SK-N-MC (cell line): ENCODE data around the gene USP7.

Experiments
- DNase-seq: peaks from one replicate; pipeline ENCODE4 v3.0.0-alpha.2; 2011; ENCODE audit warnings: low read depth, low spot score
- H3K27ac ChIP-seq: fragments of 200-600 bp; sonication (generic); 2 replicates; pipeline ENCODE4 v1.5.1; 2016; ENCODE audit warnings: mixed run types
- H3K36me3 ChIP-seq: fragments of 200-600 bp; sonication (generic); 2 replicates; pipeline ENCODE4 v1.6.1; 2017; ENCODE audit warnings: antibody characterized with exemption, low read length, mixed read lengths; ENCODE audit not compliant: insufficient read depth
- H3K4me3 ChIP-seq: fragments of 200-600 bp; sonication (generic); 2 replicates; pipeline ENCODE4 v1.5.1; 2016
- H3K9ac ChIP-seq: fragments of 200-600 bp; sonication (generic); 2 replicates; pipeline ENCODE4 v1.8.0; 2017; ENCODE audit warnings: mixed run types, mixed read lengths; ENCODE audit not compliant: insufficient read length
- H3K9me3 ChIP-seq: fragments of 200-600 bp; sonication (generic); 2 replicates; pipeline ENCODE4 v1.6.1; 2017; ENCODE audit warnings: low read depth, mild to moderate bottlenecking, antibody characterized with exemption, low read length, moderate library complexity, mixed read lengths
- EZH2 ChIP-seq: fragments of 200-600 bp; sonication (generic); IDR thresholded peaks from one replicate; pipeline ENCODE4 v1.6.1; 2017; ENCODE audit warnings: antibody characterized with exemption
- FOXP2 ChIP-seq: optimal IDR thresholded peaks from 2 replicates; pipeline ENCODE3; 2011; ENCODE audit warnings: mild to moderate bottlenecking, moderate library complexity; ENCODE audit not compliant: insufficient read depth; ENCODE audit errors: extremely low read length, control extremely low read depth
- POLR2AphosphoS5 ChIP-seq: IDR thresholded peaks from 2 replicates; pipeline ENCODE4 v1.6.1; 2012; ENCODE audit warnings: mild to moderate bottlenecking, low read depth, low read length, borderline replicate concordance

The USP7 gene

DNA sequence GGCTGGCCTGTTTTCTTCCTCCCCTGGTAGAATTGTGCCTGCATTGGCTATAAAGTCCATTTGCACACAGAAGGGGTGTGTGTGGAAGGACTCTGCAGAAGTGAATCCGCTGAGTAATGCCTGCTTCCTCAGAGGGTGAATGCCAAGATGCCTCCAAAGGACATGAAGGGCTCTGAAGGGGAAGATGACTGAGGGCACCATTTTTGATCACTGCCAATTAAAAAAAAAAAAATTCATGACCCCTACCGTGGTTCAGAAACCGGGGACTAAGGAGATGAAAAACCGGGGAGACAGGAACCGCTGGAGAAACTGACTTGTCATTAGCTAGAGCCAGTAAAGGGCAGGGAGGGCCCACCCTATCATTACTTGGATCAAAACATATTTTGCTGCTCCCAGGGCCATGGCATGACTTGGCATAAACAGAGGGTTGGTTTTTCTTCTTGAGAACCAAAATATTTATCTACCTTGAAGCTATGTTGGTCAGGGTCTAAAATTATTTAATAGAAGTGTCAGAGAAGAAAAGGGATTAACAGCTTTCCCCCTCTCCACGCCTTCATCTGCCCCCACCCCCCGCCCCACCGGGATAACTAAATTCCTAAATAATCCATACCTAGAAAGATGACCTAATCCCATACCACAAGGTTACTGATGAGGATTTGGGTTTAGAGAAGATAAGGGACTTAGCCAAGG is 3.6 kb upstream of the USP7 start:
- Histone ChIP-seq H3K4me3 (no peak overlapping the region), H3K27ac (no peak overlapping the region), H3K9ac (no peak overlapping the region), H3K9me3 (no peaks in the 10 kb centered on the region), H3K36me3 (no peaks in the 10 kb centered on the region)
- TF ChIP-seq EZH2: no peak
- TF ChIP-seq FOXP2: no peak
- TF ChIP-seq POLR2AphosphoS5: no peak
- no peak for DNase-seq

DNA sequence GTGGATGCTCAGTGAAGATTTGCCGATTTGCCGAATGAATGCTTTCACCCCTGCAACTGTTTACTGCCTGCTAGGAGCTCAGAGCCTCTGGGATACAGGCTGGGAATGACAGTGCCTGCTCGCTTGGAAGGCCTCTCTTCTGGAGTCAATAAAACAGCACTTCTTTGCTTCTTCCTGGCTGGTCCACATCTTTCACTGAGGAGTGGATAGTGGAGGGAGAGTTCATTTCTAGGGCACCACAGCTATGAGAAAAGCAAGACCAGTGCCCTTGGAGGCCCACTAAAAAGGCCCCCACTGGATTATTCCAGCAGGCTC is 3.1 kb upstream of the USP7 start:
- no peak overlapping the region for H3K27ac ChIP-seq
- TF ChIP-seq FOXP2: no peak
- TF ChIP-seq POLR2AphosphoS5: no peak
- TF ChIP-seq EZH2: no peak
- H3K36me3 ChIP-seq: no peaks in the 10 kb centered on the region
- H3K9ac ChIP-seq: no peak overlapping the region
- DNase-seq: no peak
- no peak overlapping the region for H3K4me3 ChIP-seq
- no peaks in the 10 kb centered on the region for H3K9me3 ChIP-seq

DNA sequence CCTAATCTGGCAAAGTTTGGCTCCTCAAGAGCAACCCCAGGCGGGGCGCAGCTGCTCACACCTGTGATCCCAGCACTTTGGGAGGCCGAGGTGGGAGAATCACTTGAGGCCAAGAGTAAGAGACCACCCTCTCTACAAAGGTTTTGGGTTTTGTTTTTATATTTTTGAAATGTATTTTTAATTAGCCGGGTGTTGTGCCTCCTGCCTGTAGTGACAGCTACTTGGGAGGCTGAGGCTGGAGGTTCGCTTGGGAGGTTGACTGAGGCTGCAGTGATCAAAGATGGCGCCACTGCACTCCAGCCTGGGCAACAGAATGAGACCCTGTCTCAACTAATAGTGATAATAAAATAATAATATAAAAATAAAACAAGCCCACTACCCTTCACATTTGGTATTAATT is 756 bp upstream of the USP7 start:
- H3K9me3 ChIP-seq: no peaks in the 10 kb centered on the region
- TF ChIP-seq EZH2: no peak
- no peak for TF ChIP-seq FOXP2
- TF ChIP-seq POLR2AphosphoS5: no peak
- no peaks in the 10 kb centered on the region for H3K36me3 ChIP-seq
- H3K9ac ChIP-seq: peak overlapping the region; percentile 77
- peak overlapping the region; percentile 85 for H3K4me3 ChIP-seq
- no peak overlapping the region for H3K27ac ChIP-seq
- no peak for DNase-seq

DNA sequence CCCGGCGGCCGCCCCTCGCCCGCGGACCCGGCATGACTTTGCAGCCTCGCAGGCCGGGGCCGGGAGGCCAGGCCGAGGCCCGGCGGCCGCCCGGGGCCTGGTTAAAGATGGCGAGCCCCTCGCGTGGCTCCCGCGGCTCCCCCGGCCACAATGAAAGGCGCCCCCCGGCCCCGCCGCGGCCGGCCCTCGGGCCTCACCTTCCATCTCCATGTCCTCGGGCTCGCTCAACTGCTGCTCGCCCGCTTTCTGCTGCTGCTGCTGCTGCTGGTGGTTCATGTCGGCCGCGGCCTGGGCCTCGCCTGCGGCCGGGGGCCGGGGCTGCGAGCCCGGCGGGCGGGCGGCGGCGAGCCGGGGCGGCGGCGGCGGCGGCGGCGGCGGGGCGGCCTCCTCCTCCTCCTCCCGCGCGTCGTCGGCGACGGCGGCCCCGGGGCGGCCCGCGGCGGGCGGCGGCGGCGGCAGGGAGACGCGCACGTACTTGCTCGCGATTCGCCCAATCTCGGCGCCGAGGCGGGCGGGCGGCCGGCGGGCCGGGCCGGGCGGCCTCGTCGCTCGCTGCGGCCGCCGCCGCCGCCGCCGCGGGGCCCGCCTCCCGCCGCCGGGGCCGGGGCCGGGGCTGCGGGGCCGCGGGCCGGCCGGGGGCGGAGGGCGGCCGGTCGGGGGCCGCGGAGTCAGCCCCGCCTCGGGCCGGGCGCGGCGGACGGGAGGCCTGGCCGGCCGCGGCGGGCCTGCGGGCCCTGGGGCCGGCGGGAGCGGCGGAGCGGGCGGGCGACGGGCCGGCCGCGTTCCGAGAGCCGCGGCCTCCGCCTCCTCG is 491 bp downstream of the USP7 start:
- Histone ChIP-seq H3K4me3 (peak overlapping the region; percentile 85), H3K27ac (no peak overlapping the region; the same call in 1 of the 2 replicates), H3K36me3 (no peaks in the 10 kb centered on the region), H3K9ac (peak overlapping the region; percentile 89), H3K9me3 (no peaks in the 10 kb centered on the region)
- TF ChIP-seq POLR2AphosphoS5 (no peak), FOXP2 (no peak), EZH2 (no peak)
- DNase-seq: no peak

DNA sequence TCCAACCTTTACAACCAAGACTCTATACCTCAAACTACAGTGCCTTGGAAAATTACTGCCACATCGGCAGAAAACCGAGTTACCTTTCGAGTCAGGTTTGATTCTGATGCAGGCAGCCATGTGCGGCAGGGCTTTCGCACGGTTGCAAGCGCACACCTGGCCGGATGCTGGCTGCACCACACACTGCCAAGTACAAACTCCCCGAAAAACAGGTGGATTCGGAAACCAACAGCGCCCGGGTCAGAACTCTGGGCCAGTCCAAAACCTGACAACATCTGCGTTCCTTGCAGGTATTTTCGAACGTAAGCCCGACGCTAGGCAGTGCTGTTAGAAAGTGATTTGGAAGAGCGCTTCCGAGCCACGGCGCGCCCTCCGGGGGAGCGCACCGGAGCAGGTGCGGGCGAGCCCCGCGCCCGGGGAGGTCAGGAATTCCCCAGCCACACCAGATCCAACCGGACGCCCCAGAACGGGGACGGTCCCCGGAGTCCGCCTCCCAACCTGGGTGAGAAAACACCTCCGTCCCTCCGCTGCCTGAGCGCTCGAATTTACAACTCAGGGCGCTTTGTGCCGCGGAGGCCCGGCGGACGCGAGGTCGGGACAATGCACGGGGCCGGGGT is 1.2 kb downstream of the USP7 start:
- Histone ChIP-seq H3K4me3 (peak overlapping the region; percentile 85), H3K9me3 (no peaks in the 10 kb centered on the region), H3K9ac (peak overlapping the region; percentile 89), H3K27ac (no peak overlapping the region; the same call in 1 of the 2 replicates), H3K36me3 (no peaks in the 10 kb centered on the region)
- no peak for DNase-seq
- TF ChIP-seq FOXP2 (no peak), POLR2AphosphoS5 (no peak), EZH2 (no peak)

DNA sequence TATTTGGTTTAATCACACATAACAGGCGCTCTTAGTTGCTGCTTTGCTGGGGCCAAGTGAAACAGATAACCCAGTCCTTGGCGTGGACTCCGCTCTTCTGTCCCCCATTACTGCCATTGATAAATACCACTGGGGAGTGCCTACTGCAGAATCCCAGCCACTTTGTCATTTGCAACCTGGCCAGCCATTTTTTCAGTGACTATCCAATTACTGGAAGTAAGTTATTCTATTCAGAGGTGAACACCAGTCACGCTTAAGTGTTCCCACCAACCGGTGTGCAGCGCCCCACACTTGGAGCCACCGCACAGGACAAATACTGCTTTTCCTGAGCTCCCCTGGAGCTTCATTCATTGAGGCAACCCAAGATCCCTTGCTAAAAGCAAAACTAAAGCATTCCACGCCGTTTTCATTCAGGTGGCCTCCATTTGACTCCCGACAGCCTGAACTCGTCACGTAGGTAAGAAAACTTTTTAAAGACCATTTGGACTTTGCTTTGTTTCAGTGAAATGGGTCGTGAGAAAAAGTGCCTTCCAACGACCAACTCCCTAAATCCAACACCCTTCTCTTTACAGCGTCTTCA is 1.8 kb downstream of the USP7 start:
- DNase-seq: no peak
- no peaks in the 10 kb centered on the region for H3K9me3 ChIP-seq
- no peak overlapping the region for H3K27ac ChIP-seq
- TF ChIP-seq EZH2 (no peak), FOXP2 (no peak), POLR2AphosphoS5 (no peak)
- no peaks in the 10 kb centered on the region for H3K36me3 ChIP-seq
- H3K9ac ChIP-seq: peak overlapping the region; percentile 89
- H3K4me3 ChIP-seq: peak overlapping the region; percentile 85

DNA sequence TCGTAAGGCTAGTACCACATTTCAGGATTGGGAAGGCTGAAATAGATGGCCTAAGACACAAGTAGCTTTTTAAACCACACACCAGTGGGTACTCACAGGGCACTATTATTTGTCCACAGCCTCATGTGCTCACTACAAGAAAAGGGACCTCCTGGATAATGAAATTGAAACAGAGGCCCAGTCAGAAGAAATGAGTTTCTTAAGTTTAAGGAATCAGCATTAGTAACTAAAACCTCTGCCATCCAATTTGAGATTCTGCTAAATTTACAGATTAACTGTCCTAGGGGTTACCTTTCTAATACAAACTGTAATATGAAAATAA is 3.0 kb downstream of the USP7 start:
- DNase-seq: no peak
- Histone ChIP-seq H3K9ac (peak overlapping the region; percentile 19), H3K27ac (peak overlapping the region; percentile 42; the same call in 1 of the 2 replicates), H3K9me3 (no peaks in the 10 kb centered on the region), H3K4me3 (peak overlapping the region; percentile 52), H3K36me3 (no peaks in the 10 kb centered on the region)
- TF ChIP-seq POLR2AphosphoS5: no peak
- TF ChIP-seq EZH2: no peak
- no peak for TF ChIP-seq FOXP2

DNA sequence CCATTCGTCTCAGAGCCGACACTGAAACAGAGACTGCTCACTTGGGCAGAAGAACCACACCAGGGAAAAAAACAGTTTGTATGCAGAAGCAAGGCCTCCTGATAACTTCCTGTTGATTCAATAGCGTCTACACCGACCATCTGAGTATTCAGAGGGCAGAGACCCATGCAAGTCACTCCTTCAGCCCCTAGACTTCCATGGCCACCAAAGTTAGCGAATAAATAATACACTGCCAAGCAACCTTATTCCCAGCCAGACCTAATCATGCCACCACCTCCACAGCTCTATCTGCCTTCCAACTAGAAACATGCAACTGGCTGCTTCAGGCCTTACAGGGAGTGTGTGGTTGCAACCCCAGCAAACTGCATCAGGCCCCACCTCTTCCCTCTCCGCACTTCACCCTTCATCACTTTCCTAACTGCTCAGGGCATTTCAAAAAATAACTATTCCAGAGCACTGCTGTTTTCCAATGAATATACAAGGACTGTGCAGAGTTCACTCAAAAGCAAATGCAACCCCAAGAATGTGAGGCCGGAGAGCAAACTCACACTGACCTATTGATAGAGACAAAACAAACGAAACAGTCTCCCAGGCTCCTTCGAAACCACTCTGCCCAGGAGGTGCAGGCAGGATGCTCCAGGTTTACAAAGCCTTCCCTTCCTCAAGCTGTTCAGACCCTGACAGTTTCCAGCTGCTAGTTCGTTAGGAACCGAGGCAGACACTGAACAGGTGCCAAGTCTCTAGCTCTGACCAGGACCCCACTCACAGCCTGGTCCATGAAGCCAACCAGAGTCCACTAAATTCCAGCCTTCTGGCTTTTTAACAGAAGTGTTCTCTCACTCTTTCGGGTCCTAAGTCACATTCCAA is 3.6 kb downstream of the USP7 start:
- H3K9ac ChIP-seq: peak overlapping the region; percentile 19

More for the DNA sequence above, 3.6 kb downstream of the USP7 start:
- H3K4me3 ChIP-seq: peak overlapping the region; percentile 52
- H3K27ac ChIP-seq: peak overlapping the region; percentile 42; the same call in 1 of the 2 replicates
- no peaks in the 10 kb centered on the region for H3K36me3 ChIP-seq
- DNase-seq: no peak
- no peaks in the 10 kb centered on the region for H3K9me3 ChIP-seq
- TF ChIP-seq EZH2 (no peak), FOXP2 (no peak), POLR2AphosphoS5 (no peak)
